Naive thymus-derived CD4-positive, alpha-beta T cell (primary cell): Measurements from ENCODE around the gene CR2. TPM values are rescaled to one million over a fixed set of nuclear protein-coding genes. Genes with fewer than 3 reads are reported as not detected.

ENCODE experiments used
- ATAC-seq: fragments of 150-1000 bp; cut with Tn5 transposase; 2 replicates; pipeline ENCODE4 v1.10.0; 2021; ENCODE audit warnings: mild to moderate bottlenecking, moderate library complexity
- CTCF ChIA-PET: fragments of 350-600 bp; sonication (Branson Sonifier 250); formaldehyde crosslinking; loops from one replicate; lab custom pipeline; 2021; ENCODE audit warnings: antibody characterized with exemption; lab: Charles Lee
- POLR2A ChIA-PET: fragments of 350-600 bp; sonication (Branson Sonifier 250); formaldehyde crosslinking; loops from one replicate; lab custom pipeline; 2021; ENCODE audit warnings: antibody characterized with exemption, inconsistent platforms; lab: Charles Lee
- DNase-seq, 9 donors: peaks; one replicate each; pipeline versions ENCODE4 v3.0.0 to v3.0.0-alpha.2; 2020 to 2022; ENCODE audit warnings: mixed read lengths in 1 of 9
- H3K27ac ChIP-seq: one replicate; pipeline ENCODE4 v1.7.0; 2013; ENCODE audit warnings: mild to moderate bottlenecking, low read depth, low read length, moderate library complexity
- H3K27me3 ChIP-seq, 2 donors: one replicate each; pipeline ENCODE4 v1.7.0; 2013; ENCODE audit warnings: low read length in 2 of 2, mild to moderate bottlenecking in 2 of 2, moderate library complexity in 2 of 2; ENCODE audit not compliant: control insufficient read depth in 2 of 2, insufficient read depth in 2 of 2
- H3K36me3 ChIP-seq, 3 experiments: 1 replicate in 2 of 3; 2 replicates in 1 of 3; pipeline ENCODE4 v1.7.0; 2013; ENCODE audit warnings: low read length in 3 of 3, mild to moderate bottlenecking in 3 of 3, moderate library complexity in 1 of 3; ENCODE audit not compliant: insufficient read depth in 3 of 3, control insufficient read depth in 2 of 3
- H3K4me1 ChIP-seq, 2 donors: one replicate each; pipeline ENCODE4 v1.7.0; 2013; ENCODE audit warnings: low read length in 2 of 2, mild to moderate bottlenecking in 2 of 2, moderate library complexity in 1 of 2; ENCODE audit not compliant: control insufficient read depth in 2 of 2, insufficient read depth in 2 of 2
- H3K4me3 ChIP-seq: 2 replicates; pipeline ENCODE4 v1.7.0; 2013; ENCODE audit warnings: mild to moderate bottlenecking, low read length
- H3K9me3 ChIP-seq, 3 experiments: 1 replicate in 2 of 3; 2 replicates in 1 of 3; pipeline ENCODE4 v1.7.0; 2013; ENCODE audit warnings: low read length in 3 of 3; ENCODE audit not compliant: control insufficient read depth in 2 of 3
- H3K27ac Mint-ChIP-seq, 9 donors: one replicate each; pipeline ENCODE4 v1.8.0; 2020 to 2022; ENCODE audit warnings: mixed read lengths in 9 of 9, mild to moderate bottlenecking in 8 of 9, moderate library complexity in 5 of 9, inconsistent platforms in 2 of 9
- H3K27me3 Mint-ChIP-seq, 5 donors: one replicate each; pipeline ENCODE4 v1.8.0; 2021 to 2022; ENCODE audit warnings: mixed read lengths in 5 of 5, mild to moderate bottlenecking in 1 of 5
- H3K36me3 Mint-ChIP-seq, 5 donors: one replicate each; pipeline ENCODE4 v1.8.0; 2020 to 2022; ENCODE audit warnings: mixed read lengths in 5 of 5, mild to moderate bottlenecking in 3 of 5, inconsistent platforms in 1 of 5
- H3K4me1 Mint-ChIP-seq, 7 donors: one replicate each; pipeline ENCODE4 v1.8.0; 2020 to 2022; ENCODE audit warnings: mixed read lengths in 7 of 7, mild to moderate bottlenecking in 3 of 7, inconsistent platforms in 1 of 7
- H3K4me3 Mint-ChIP-seq, 10 donors: one replicate each; pipeline ENCODE4 v1.8.0; 2020 to 2022; ENCODE audit warnings: mild to moderate bottlenecking in 10 of 10, mixed read lengths in 10 of 10, moderate library complexity in 6 of 10, inconsistent platforms in 2 of 10
- H3K9me3 Mint-ChIP-seq, 11 donors: one replicate each; pipeline ENCODE4 v1.8.0; 2020 to 2022; ENCODE audit warnings: mixed read lengths in 11 of 11, mild to moderate bottlenecking in 4 of 11, inconsistent platforms in 1 of 11, moderate library complexity in 1 of 11
- intact Hi-C, 2 donors: fragments of 100-400 bp; cut with micrococcal nuclease; formaldehyde crosslinking; loops; one replicate each; pipeline ENCODE4 v1.15.1; 2023
- polyA plus RNA-seq, 2 donors: library from polyadenylated mRNA; unstranded; fragments of 300-500 nt; fragmentation: Illumina TruSeq; gene quantifications; one replicate each; pipeline ENCODE4 v1.2.3, GENCODE V29; 2021
- total RNA-seq, 6 experiments: library from RNA in 5 of 6; stranded (reverse) in 5 of 6; gene quantifications; 1 replicate in 5 of 6; 2 replicates in 1 of 6; pipeline ENCODE4 v1.2.3 and lab custom pipeline; 2021 to 2026

CR2 gene
- total and polyA plus RNA-seq, 7 experiments from 2014 or later: 2.6 to 14.5 (median 8.6) TPM; not detected in 1

- DNase-seq: peak in 1 of 9 donors; percentile 14
- H3K27me3 ChIP-seq: peaks cover 0 to 3% of the 10 kb centered on the region in 2 donors
- Mint-ChIP-seq H3K9me3 (peaks cover 0 to 5% (median 0%) of the 10 kb centered on the region in 11 donors), H3K4me1 (peaks cover 5 to 56% (median 20%) of the 10 kb centered on the region in 7 donors), H3K36me3 (peaks cover 0 to 3% (median 0%) of the 10 kb centered on the region in 5 donors), H3K27me3 (peaks cover 0 to 16% (median 4%) of the 10 kb centered on the region in 5 donors), H3K4me3 (no peak overlapping the region), H3K27ac (no peak overlapping the region)
- intact Hi-C loops: loop anchor here in 1 of 2 donors (5.0 kb wide), 1 partner anchor 136 kb away; the partner anchor contains the start of gene CD55
- ChIA-PET CTCF (interaction anchor here (0.6 kb wide), 2 partner anchors 298 to 1713 kb away, joined by 3 to 4 read pairs; no protein-coding TSS in a partner anchor), POLR2A (interaction anchor here (0.7 to 0.8 kb wide), 2 partner anchors 64 to 368 kb away, joined by 3 to 6 read pairs; no protein-coding TSS in a partner anchor)
- no peaks in the 10 kb centered on the region for H3K9me3 ChIP-seq
- H3K27ac ChIP-seq: peak overlapping the region; percentile 24
- ATAC-seq: no peak
- no peaks in the 10 kb centered on the region for H3K36me3 ChIP-seq
- H3K4me1 ChIP-seq: peaks cover 13 to 76% of the 10 kb centered on the region in 2 donors
- no peak overlapping the region for H3K4me3 ChIP-seq
These were observed 4.3 kb downstream of the CR2 start for GRCh38 chr1:207458414-207458813.

- Histone ChIP-seq H3K27me3 (peaks cover 0 to 3% of the 10 kb centered on the region in 2 donors), H3K27ac (peak overlapping the region; percentile 52), H3K9me3 (no peaks in the 10 kb centered on the region), H3K4me3 (no peak overlapping the region), H3K36me3 (no peaks in the 10 kb centered on the region), H3K4me1 (peaks cover 13 to 81% of the 10 kb centered on the region in 2 donors)
- Mint-ChIP-seq H3K4me1 (peaks cover under 1 to 58% (median 20%) of the 10 kb centered on the region in 7 donors), H3K27ac (no peak overlapping the region), H3K36me3 (peaks cover 0 to 3% (median 0%) of the 10 kb centered on the region in 5 donors), H3K9me3 (peaks cover 0 to 5% (median 0%) of the 10 kb centered on the region in 11 donors), H3K4me3 (no peak overlapping the region), H3K27me3 (peaks cover 0 to 11% (median 7%) of the 10 kb centered on the region in 5 donors)
- intact Hi-C loops: loop anchor here in 1 of 2 donors (1.0 to 5.0 kb wide), 3 partner anchors 12 to 137 kb away; partner anchors contain the start of gene CD55
- CTCF ChIA-PET: no interaction called here
- DNase-seq: peak in 7 of 9 donors; percentile 60 to 85 (median 77)
- ATAC-seq: peak; percentile 90
- POLR2A ChIA-PET: no interaction called here
These were observed 4.9 kb downstream of the CR2 start for GRCh38 chr1:207459008-207459407.

- Mint-ChIP-seq H3K27me3 (peaks cover 0 to 15% (median 0%) of the 10 kb centered on the region in 5 donors), H3K36me3 (peaks cover 0 to 3% (median 0%) of the 10 kb centered on the region in 5 donors), H3K4me3 (peak overlapping the region in 6 of 10 donors; percentile 5 to 54 (median 22)), H3K4me1 (peaks cover 4 to 60% (median 15%) of the 10 kb centered on the region in 7 donors), H3K27ac (peak overlapping the region in 4 of 9 donors; percentile 34 to 60 (median 38)), H3K9me3 (peaks cover 0 to 5% (median 0%) of the 10 kb centered on the region in 11 donors)
- ChIA-PET POLR2A (interaction anchor here (1.2 to 1.3 kb wide), 2 partner anchors 8 to 35 kb away, joined by 4 to 5 read pairs; partner anchors contain the start of gene CR1), CTCF (interaction anchor here (1.0 kb wide), 1 partner anchor 56 kb away, joined by 6 read pairs; no protein-coding TSS in a partner anchor)
- Histone ChIP-seq H3K36me3 (no peaks in the 10 kb centered on the region), H3K27ac (no peak overlapping the region), H3K4me1 (peaks cover 4 to 75% of the 10 kb centered on the region in 2 donors), H3K4me3 (no peak overlapping the region), H3K9me3 (no peaks in the 10 kb centered on the region), H3K27me3 (peaks cover 0 to 5% of the 10 kb centered on the region in 2 donors)
- intact Hi-C loops: no loop called here
- DNase-seq (no peak), ATAC-seq (no peak)
These were observed 7.5 kb downstream of the CR2 start for GRCh38 chr1:207461649-207462048.

- Histone ChIP-seq H3K4me1 (peaks cover 4 to 66% of the 10 kb centered on the region in 2 donors), H3K4me3 (no peak overlapping the region), H3K9me3 (no peaks in the 10 kb centered on the region), H3K27me3 (peaks cover 0 to 5% of the 10 kb centered on the region in 2 donors), H3K36me3 (no peaks in the 10 kb centered on the region), H3K27ac (no peak overlapping the region)
- intact Hi-C loops: no loop called here
- Mint-ChIP-seq H3K4me1 (peaks cover 4 to 65% (median 22%) of the 10 kb centered on the region in 7 donors), H3K27ac (peak overlapping the region in 5 of 9 donors; percentile 0 to 87 (median 31)), H3K9me3 (peaks cover 0 to 5% (median 0%) of the 10 kb centered on the region in 11 donors), H3K36me3 (peaks cover 0 to 3% (median 0%) of the 10 kb centered on the region in 5 donors), H3K4me3 (peak overlapping the region in 8 of 10 donors; percentile 0 to 70 (median 23)), H3K27me3 (peaks cover 0 to 17% (median 0%) of the 10 kb centered on the region in 5 donors)
- POLR2A ChIA-PET: no interaction called here
- ATAC-seq (no peak), DNase-seq (no peak)
- CTCF ChIA-PET: interaction anchor here (1.9 kb wide), 1 partner anchor 8 kb away, joined by 9 read pairs; the partner anchor contains the start of gene CR2
These were observed 8.4 kb downstream of the CR2 start for GRCh38 chr1:207462535-207462934.

GRCh38 chr1:207463021-207463420 lies 8.9 kb downstream of the CR2 start:
- H3K4me1 Mint-ChIP-seq: peaks cover 4 to 65% (median 22%) of the 10 kb centered on the region in 7 donors

GRCh38 chr1:207463571-207463970 lies 9.4 kb downstream of the CR2 start:
- ATAC-seq (no peak), DNase-seq (no peak)
- Histone ChIP-seq H3K4me1 (peaks cover 4 to 56% of the 10 kb centered on the region in 2 donors), H3K4me3 (no peak overlapping the region), H3K9me3 (no peaks in the 10 kb centered on the region), H3K36me3 (no peaks in the 10 kb centered on the region), H3K27ac (no peak overlapping the region), H3K27me3 (peaks cover 0 to 5% of the 10 kb centered on the region in 2 donors)
- POLR2A ChIA-PET: interaction anchor here (1.0 kb wide), 1 partner anchor 25 kb away, joined by 3 read pairs; no protein-coding TSS in a partner anchor
- peaks cover 4 to 65% (median 22%) of the 10 kb centered on the region in 7 donors for H3K4me1 Mint-ChIP-seq
- peaks cover 0 to 4% (median 0%) of the 10 kb centered on the region in 5 donors for H3K36me3 Mint-ChIP-seq
- peak overlapping the region in 6 of 9 donors; percentile 29 to 87 (median 44) for H3K27ac Mint-ChIP-seq
- peak overlapping the region in 6 of 10 donors; percentile 3 to 70 (median 36) for H3K4me3 Mint-ChIP-seq
- CTCF ChIA-PET: interaction anchor here (1.9 kb wide), 1 partner anchor 9 kb away, joined by 9 read pairs; the partner anchor contains the start of gene CR2
- intact Hi-C loops: loop anchor here in 1 of 2 donors (1.0 kb wide), 1 partner anchor 9 kb away; the partner anchor contains the start of gene CR2
- peaks cover 0 to 5% (median 0%) of the 10 kb centered on the region in 11 donors for H3K9me3 Mint-ChIP-seq
- H3K27me3 Mint-ChIP-seq: peaks cover 0 to 18% (median 0%) of the 10 kb centered on the region in 5 donors

More at GRCh38 chr1:207463021-207463420, 8.9 kb downstream of the CR2 start:
- intact Hi-C loops: loop anchor here in 1 of 2 donors (1.0 kb wide), 1 partner anchor 9 kb away; the partner anchor contains the start of gene CR2
- Mint-ChIP-seq H3K36me3 (peaks cover 0 to 3% (median 0%) of the 10 kb centered on the region in 5 donors), H3K4me3 (peak overlapping the region in 5 of 10 donors; percentile 3 to 70 (median 14)), H3K27me3 (peaks cover 0 to 17% (median 0%) of the 10 kb centered on the region in 5 donors), H3K9me3 (peaks cover 0 to 5% (median 0%) of the 10 kb centered on the region in 11 donors), H3K27ac (peak overlapping the region in 4 of 9 donors; percentile 7 to 87 (median 35))
- DNase-seq: no peak
- Histone ChIP-seq H3K36me3 (no peaks in the 10 kb centered on the region), H3K9me3 (no peaks in the 10 kb centered on the region), H3K27me3 (peaks cover 0 to 5% of the 10 kb centered on the region in 2 donors), H3K27ac (no peak overlapping the region), H3K4me3 (no peak overlapping the region), H3K4me1 (peaks cover 4 to 62% of the 10 kb centered on the region in 2 donors)
- ChIA-PET CTCF (interaction anchor here (1.9 kb wide), 1 partner anchor 8 kb away, joined by 9 read pairs; the partner anchor contains the start of gene CR2), POLR2A (no interaction called here)
- no peak for ATAC-seq
